SK-N-SH treated with all-trans-retinoic acid at 6 μM for 48 hours (cell line): ENCODE measurements around the gene OR5K4.

Source experiments
- ARNTL ChIP-seq: fragments of 450-650 bp; formaldehyde crosslinking; IDR thresholded peaks from 2 replicates; pipeline ENCODE4 v1.5.0; 2020; ENCODE audit warnings: low read depth, mild to moderate bottlenecking, moderate library complexity, borderline replicate concordance
- CREB5 ChIP-seq: fragments of 250-450 bp; sonication (Bioruptor Pico); IDR thresholded peaks from 2 replicates; pipeline ENCODE4 v1.5.1; 2020; ENCODE audit warnings: low read depth, mild to moderate bottlenecking, moderate library complexity
- GLIS3 ChIP-seq: fragments of 250-450 bp; sonication (Bioruptor Pico); IDR thresholded peaks from 2 replicates; pipeline ENCODE4 v1.5.0; 2020; ENCODE audit warnings: mild to moderate bottlenecking, moderate library complexity
- OSR1 ChIP-seq: fragments of 250-450 bp; sonication (Bioruptor Pico); IDR thresholded peaks from 2 replicates; pipeline ENCODE4 v1.8.0; 2022; ENCODE audit warnings: moderate library complexity, mild to moderate bottlenecking, inconsistent platforms
- PATZ1 ChIP-seq: fragments of 250-450 bp; sonication (Bioruptor Pico); IDR thresholded peaks from 2 replicates; pipeline ENCODE4 v1.8.0; 2020; ENCODE audit warnings: mild to moderate bottlenecking, moderate library complexity, borderline replicate concordance
- PPARA ChIP-seq: fragments of 250-450 bp; sonication (Bioruptor Pico); IDR thresholded peaks from 2 replicates; pipeline ENCODE4 v1.5.0; 2020; ENCODE audit warnings: mild to moderate bottlenecking, borderline replicate concordance
- TOX ChIP-seq: fragments of 250-450 bp; sonication (Bioruptor Pico); IDR thresholded peaks from 2 replicates; pipeline ENCODE4 v1.8.0; 2021; ENCODE audit warnings: mild to moderate bottlenecking, moderate library complexity, borderline replicate concordance
- ZFP30 ChIP-seq: fragments of 450-650 bp; formaldehyde crosslinking; IDR thresholded peaks from 2 replicates; pipeline ENCODE4 v1.5.0; 2022; ENCODE audit warnings: mild to moderate bottlenecking, moderate library complexity
- ZNF70 ChIP-seq: fragments of 450-650 bp; formaldehyde crosslinking; IDR thresholded peaks from 2 replicates; pipeline ENCODE4 v1.5.0; 2020; ENCODE audit warnings: mild to moderate bottlenecking, moderate library complexity

- TF ChIP-seq TOX (CRISPR knock-in tag): no peak
- TF ChIP-seq OSR1 (CRISPR knock-in tag): no peak
- TF ChIP-seq ZFP30 (CRISPR knock-in tag): no peak
- TF ChIP-seq ARNTL (CRISPR knock-in tag): no peak
- no peak for TF ChIP-seq PPARA (CRISPR knock-in tag)
- TF ChIP-seq CREB5: no peak
- TF ChIP-seq ZNF70 (CRISPR knock-in tag): no peak
- TF ChIP-seq GLIS3 (CRISPR knock-in tag): no peak
- TF ChIP-seq PATZ1 (CRISPR knock-in tag): no peak
Measured at GRCh38 chr3:98359993-98360675, 6.5 kb downstream of the OR5K4 start.
